B cell (primary cell): ENCODE results near the gene WT1. TPM values are rescaled to one million over a fixed set of nuclear protein-coding genes. Genes with fewer than 3 reads are reported as not detected.

ENCODE experiments used
- ATAC-seq: fragments of 200-7000 bp; cut with Tn5 transposase; one replicate; pipeline ENCODE4 v1.10.0; 2021; ENCODE audit warnings: low read depth, mild to moderate bottlenecking, moderate number of reproducible peaks, moderate library complexity
- CTCF ChIA-PET: fragments of 350-600 bp; sonication (Branson Sonifier 250); formaldehyde crosslinking; loops from one replicate; lab custom pipeline; 2021; ENCODE audit warnings: antibody characterized with exemption, inconsistent platforms; lab: Charles Lee
- POLR2A ChIA-PET: fragments of 350-600 bp; sonication (Branson Sonifier 250); formaldehyde crosslinking; loops from one replicate; lab custom pipeline; 2021; ENCODE audit warnings: antibody characterized with exemption; lab: Charles Lee
- DNase-seq: peaks from one replicate; pipeline ENCODE4 v3.0.0; 2013
- H2AFZ ChIP-seq: 2 replicates; pipeline ENCODE4 v1.6.1; 2012; ENCODE audit warnings: mild to moderate bottlenecking, low read depth, low read length; ENCODE audit not compliant: insufficient read depth, poor library complexity, severe bottlenecking
- H3K27ac ChIP-seq, 2 donors: 1 replicate in 1 of 2; 2 replicates in 1 of 2; pipeline ENCODE4 v1.5.1; 2012 to 2013; ENCODE audit warnings: low read length in 2 of 2, mild to moderate bottlenecking in 2 of 2, moderate library complexity in 1 of 2
- H3K27me3 ChIP-seq, 4 experiments: fragments of 200-600 bp in 1 of 4; sonication (generic) in 1 of 4; replicated peaks in 1 of 4; 1 replicate in 2 of 4; 2 replicates in 2 of 4; pipeline versions ENCODE4 v1.6.1 to v1.7.0; 2013 to 2016; ENCODE audit warnings: low read length in 3 of 4, mild to moderate bottlenecking in 2 of 4, mixed read lengths in 1 of 4, moderate library complexity in 1 of 4; ENCODE audit not compliant: insufficient read depth in 4 of 4, control insufficient read depth in 3 of 4; ENCODE audit errors: control extremely low read depth in 1 of 4
- H3K36me3 ChIP-seq, 2 experiments: replicated peaks in 1 of 2; 1 replicate in 1 of 2; 2 replicates in 1 of 2; pipeline versions ENCODE4 v1.6.1 to v1.7.1; 2013; ENCODE audit warnings: low read length in 1 of 2; ENCODE audit not compliant: insufficient read depth in 2 of 2, control insufficient read depth in 1 of 2; ENCODE audit errors: control extremely low read depth in 1 of 2, extremely low read depth in 1 of 2
- H3K4me1 ChIP-seq, 2 donors: fragments of 200-600 bp in 1 of 2; sonication (generic) in 1 of 2; 1 replicate in 1 of 2; 2 replicates in 1 of 2; pipeline versions ENCODE4 v1.5.1 to v1.6.1; 2013 to 2017; ENCODE audit warnings: low read length in 2 of 2; ENCODE audit not compliant: control insufficient read depth in 2 of 2, insufficient read depth in 2 of 2
- H3K4me2 ChIP-seq: replicated peaks from 2 replicates; pipeline ENCODE3; 2012; ENCODE audit warnings: mild to moderate bottlenecking, low read depth, low read length; ENCODE audit not compliant: poor library complexity, severe bottlenecking
- H3K4me3 ChIP-seq, 5 experiments: fragments of 200-600 bp in 1 of 5; sonication (generic) in 1 of 5; 1 replicate in 3 of 5; 2 replicates in 2 of 5; pipeline versions ENCODE4 v1.5.1 to v1.7.0; 2011 to 2016; ENCODE audit warnings: low read length in 4 of 5, mild to moderate bottlenecking in 4 of 5, low read depth in 2 of 5, control low read depth in 1 of 5, moderate library complexity in 1 of 5; ENCODE audit not compliant: insufficient read depth in 1 of 5; ENCODE audit errors: control extremely low read depth in 1 of 5, extremely low read depth in 1 of 5
- H3K79me2 ChIP-seq: fragments of 200-600 bp; sonication (generic); one replicate; pipeline ENCODE4 v1.6.0; 2016; ENCODE audit warnings: low read length; ENCODE audit not compliant: control insufficient read depth, insufficient read depth
- H3K9ac ChIP-seq: fragments of 200-600 bp; sonication (generic); 2 replicates; pipeline ENCODE4 v1.6.1; 2017; ENCODE audit warnings: mild to moderate bottlenecking, low read length, moderate library complexity
- H3K9me3 ChIP-seq, 3 donors: one replicate each; pipeline versions ENCODE4 v1.6.1 to v1.7.1; 2013; ENCODE audit warnings: low read length in 2 of 3; ENCODE audit not compliant: control insufficient read depth in 2 of 3, insufficient read depth in 1 of 3; ENCODE audit errors: control extremely low read depth in 1 of 3
- H4K20me1 ChIP-seq: 2 replicates; pipeline ENCODE4 v1.6.0; 2012; ENCODE audit warnings: mild to moderate bottlenecking, low read length; ENCODE audit not compliant: insufficient read depth, control insufficient read depth, poor library complexity, severe bottlenecking
- H3K27ac Mint-ChIP-seq: one replicate; pipeline ENCODE4 v1.8.0; 2021; ENCODE audit warnings: mixed read lengths
- H3K27me3 Mint-ChIP-seq: one replicate; pipeline ENCODE4 v1.8.0; 2021; ENCODE audit warnings: mixed read lengths
- H3K4me1 Mint-ChIP-seq: one replicate; pipeline ENCODE4 v1.8.0; 2021; ENCODE audit warnings: mixed read lengths
- H3K4me3 Mint-ChIP-seq: one replicate; pipeline ENCODE4 v1.8.0; 2021; ENCODE audit warnings: mixed read lengths
- H3K9me3 Mint-ChIP-seq: one replicate; pipeline ENCODE4 v1.8.0; 2022; ENCODE audit warnings: mixed read lengths; ENCODE audit not compliant: insufficient read depth
- CTCF ChIP-seq: fragments of 200-600 bp; IDR thresholded peaks from one replicate; pipeline ENCODE4 v1.8.0; 2022; ENCODE audit warnings: antibody characterized with exemption, mild to moderate bottlenecking
- EZH2 ChIP-seq: IDR thresholded peaks from 2 replicates; pipeline ENCODE4 v1.6.1; 2012; ENCODE audit warnings: borderline replicate concordance, low read depth, mild to moderate bottlenecking, moderate library complexity, low read length; ENCODE audit not compliant: insufficient read depth, poor library complexity, severe bottlenecking
- WGBS: methylation state at CpG from one replicate; pipeline ENCODE4 v1.1.5; 2013; ENCODE audit warnings: missing lambda C conversion rate; ENCODE audit not compliant: insufficient coverage; 5-methylcytosine and 5-hydroxymethylcytosine counted together
- intact Hi-C: fragments of 100-400 bp; cut with micrococcal nuclease; formaldehyde crosslinking; loops from one replicate; pipeline ENCODE4 v1.10.0; 2022
- polyA minus RNA-seq: library from RNA; depleted of rRNA, polyadenylated mRNA; stranded (reverse); fragments of >200 nt; gene quantifications from 2 replicates; pipeline ENCODE4 v1.2.3, GENCODE V29; 2012
- polyA plus RNA-seq: library from polyadenylated mRNA; depleted of rRNA; stranded (reverse); fragments of >200 nt; gene quantifications from 2 replicates; pipeline ENCODE4 v1.2.3, GENCODE V29; 2012
- total RNA-seq, 2 donors: library from RNA; stranded (reverse); fragments of 120-200 nt in 1 of 2; gene quantifications; 1 replicate in 1 of 2; 2 replicates in 1 of 2; pipeline versions ENCODE4 v1.2.3 to v1.2.4, GENCODE V29; 2013 to 2022

The WT1 gene
- total RNA-seq: not detected in 2 replicates
- not detected for total RNA-seq (2013)
- not detected in 2 replicates for polyA plus RNA-seq
- polyA minus RNA-seq: 0.26 and 0.43 TPM in 2 replicates

- H3K4me1 Mint-ChIP-seq: peaks cover 26% of the 10 kb centered on the region
Measured at GRCh38 chr11:32435511-32435941, at the start of gene WT1. WT1 (minus strand) TSS chr11:32435539.

GRCh38 chr11:32479291-32479690, 44.0 kb upstream of the WT1 start:
- no peaks in the 10 kb centered on the region for H3K79me2 ChIP-seq
- ATAC-seq: no peak
- no peaks in the 10 kb centered on the region for H3K4me1 ChIP-seq
- POLR2A ChIA-PET: no interaction called here
- H3K27ac ChIP-seq: no peak overlapping the region
- no peak overlapping the region for H2AFZ ChIP-seq
- CTCF ChIA-PET: no interaction called here
- no peaks in the 10 kb centered on the region for H3K4me1 Mint-ChIP-seq
- no peak overlapping the region for H3K9ac ChIP-seq
- H3K36me3 ChIP-seq: no peaks in the 10 kb centered on the region
- no peak overlapping the region for H3K4me2 ChIP-seq
- H3K27me3 ChIP-seq: no peaks in the 10 kb centered on the region
- no peak overlapping the region for H3K4me3 ChIP-seq
- no peak overlapping the region for H3K27ac Mint-ChIP-seq
- no peaks in the 10 kb centered on the region for H3K9me3 ChIP-seq
- WGBS: 86% methylated on average over 2 of the region's 4 CpGs
- intact Hi-C loops: no loop called here
- no peak for DNase-seq
- H3K4me3 Mint-ChIP-seq: no peak overlapping the region
- H3K9me3 Mint-ChIP-seq: no peaks in the 10 kb centered on the region
- H3K27me3 Mint-ChIP-seq: no peaks in the 10 kb centered on the region
- H4K20me1 ChIP-seq: no peaks in the 10 kb centered on the region
- TF ChIP-seq EZH2: no peak
- no peak for TF ChIP-seq CTCF

More at GRCh38 chr11:32435511-32435941, at the start of gene WT1:
- DNase-seq: no peak
- Histone ChIP-seq H3K27ac (no peak within 1 kb of the TSS), H3K4me2 (no peak within 1 kb of the TSS), H2AFZ (peak within 1 kb of the TSS; percentile 5), H3K9ac (no peak within 1 kb of the TSS), H3K4me3 (no peak within 1 kb of the TSS), H3K79me2 (no peaks in the 10 kb centered on the region), H3K4me1 (peaks cover 19% of the 10 kb centered on the region in 2 donors), H3K36me3 (no peaks in the 10 kb centered on the region), H3K27me3 (peaks cover 0 to 83% (median 40%) of the 10 kb centered on the region in 4 experiments), H3K9me3 (peaks cover 0 to 49% (median 0%) of the 10 kb centered on the region in 3 donors), H4K20me1 (no peaks in the 10 kb centered on the region)
- no peaks in the 10 kb centered on the region for H3K9me3 Mint-ChIP-seq
- H3K4me3 Mint-ChIP-seq: no peak within 1 kb of the TSS
- intact Hi-C loops: no loop called here
- H3K27me3 Mint-ChIP-seq: peaks cover 61% of the 10 kb centered on the region
- TF ChIP-seq CTCF: no peak
- no peak for TF ChIP-seq EZH2
- ChIA-PET POLR2A (no interaction called here), CTCF (no interaction called here)
- WGBS: 6% methylated on average over 18 of the region's 25 CpGs
- no peak for ATAC-seq
- no peak within 1 kb of the TSS for H3K27ac Mint-ChIP-seq
